IPS-18a (cell line): ENCODE measurements around the gene SNAPIN.

ENCODE experiments used
- H3K27ac ChIP-seq: one replicate; pipeline ENCODE4 v1.5.1; 2013; ENCODE audit warnings: low read length
- H3K27me3 ChIP-seq: one replicate; pipeline ENCODE4 v1.6.1; 2013; ENCODE audit warnings: mild to moderate bottlenecking, low read length; ENCODE audit not compliant: control insufficient read depth, insufficient read depth
- H3K36me3 ChIP-seq: one replicate; pipeline ENCODE4 v1.6.1; 2013; ENCODE audit warnings: low read depth, low read length; ENCODE audit not compliant: control insufficient read depth
- H3K4me1 ChIP-seq: one replicate; pipeline ENCODE4 v1.6.1; 2013; ENCODE audit warnings: low read depth, low read length; ENCODE audit not compliant: control insufficient read depth
- H3K4me3 ChIP-seq: one replicate; pipeline ENCODE4 v1.5.1; 2013; ENCODE audit warnings: low read length
- H3K9ac ChIP-seq: one replicate; pipeline ENCODE4 v1.6.1; 2013; ENCODE audit warnings: mild to moderate bottlenecking, low read length, moderate library complexity
- H3K9me3 ChIP-seq: one replicate; pipeline ENCODE4 v1.6.1; 2013; ENCODE audit warnings: low read depth, low read length; ENCODE audit not compliant: control insufficient read depth

SNAPIN gene, protein sequence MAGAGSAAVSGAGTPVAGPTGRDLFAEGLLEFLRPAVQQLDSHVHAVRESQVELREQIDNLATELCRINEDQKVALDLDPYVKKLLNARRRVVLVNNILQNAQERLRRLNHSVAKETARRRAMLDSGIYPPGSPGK

GRCh38 chr1:153658400-153659174, at the start of gene SNAPIN:
SNAPIN (plus strand) TSS chr1:153658703; CDS start chr1:153658744, 41 bp downstream.
- Histone ChIP-seq H3K4me3 (peak within 1 kb of the TSS; percentile 93), H3K36me3 (peaks cover 27% of the 10 kb centered on the region), H3K27me3 (no peaks in the 10 kb centered on the region), H3K9ac (peak within 1 kb of the TSS; percentile 81), H3K4me1 (peaks cover 3% of the 10 kb centered on the region), H3K9me3 (no peaks in the 10 kb centered on the region), H3K27ac (peak within 1 kb of the TSS; percentile 50)

DNA sequence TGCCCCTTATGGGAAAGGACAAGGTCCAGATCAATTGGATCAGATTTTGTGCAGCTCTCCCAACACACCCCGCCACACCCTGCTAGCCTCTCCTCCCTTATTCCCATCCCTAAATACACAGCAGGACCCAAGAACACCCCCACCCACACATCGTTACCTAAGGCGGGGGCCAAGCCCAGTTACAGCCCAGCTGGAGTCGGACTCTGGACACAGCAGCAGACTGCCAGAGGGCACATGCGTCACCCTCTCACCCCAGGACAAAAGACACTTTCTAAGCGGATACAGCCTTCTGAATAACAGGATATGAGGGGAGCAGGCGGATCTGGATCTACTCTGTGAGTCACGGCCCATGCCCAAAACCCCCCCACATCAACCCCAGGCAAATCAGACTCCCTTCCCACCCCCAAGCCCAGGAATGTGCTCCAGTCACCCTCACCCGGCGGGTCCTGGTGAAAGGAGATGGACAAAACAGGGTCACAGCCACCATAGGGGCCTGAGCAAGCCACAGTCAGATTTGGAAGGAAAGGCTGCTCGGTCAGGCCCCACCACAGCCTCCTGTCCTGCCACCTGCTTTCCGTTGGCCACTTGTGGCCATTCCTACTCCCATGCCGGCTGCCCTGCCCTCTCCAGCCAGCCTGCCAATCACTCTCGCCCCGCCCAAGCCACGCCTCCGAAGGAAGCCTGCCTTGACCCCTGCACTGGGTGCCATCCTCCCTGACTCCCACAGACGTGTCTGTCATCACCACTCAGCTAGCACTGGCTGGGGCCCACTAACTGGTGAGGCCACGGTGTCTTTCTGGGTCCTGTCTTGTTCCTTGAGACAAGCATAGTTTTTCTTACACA, 49.5 kb upstream of the SNAPIN start:
- no peaks in the 10 kb centered on the region for H3K9me3 ChIP-seq
- H3K27ac ChIP-seq = no peak overlapping the region
- H3K36me3 ChIP-seq = no peaks in the 10 kb centered on the region
- peaks cover 28% of the 10 kb centered on the region for H3K4me1 ChIP-seq
- no peak overlapping the region for H3K9ac ChIP-seq
- no peak overlapping the region for H3K4me3 ChIP-seq
- H3K27me3 ChIP-seq = no peaks in the 10 kb centered on the region

- Histone ChIP-seq H3K4me3 (no peak overlapping the region), H3K27ac (no peak overlapping the region), H3K9me3 (no peaks in the 10 kb centered on the region), H3K27me3 (no peaks in the 10 kb centered on the region), H3K9ac (no peak overlapping the region), H3K4me1 (peaks cover 28% of the 10 kb centered on the region), H3K36me3 (no peaks in the 10 kb centered on the region)
Measured at GRCh38 chr1:153609585-153609907, 49.0 kb upstream of the SNAPIN start.

DNA sequence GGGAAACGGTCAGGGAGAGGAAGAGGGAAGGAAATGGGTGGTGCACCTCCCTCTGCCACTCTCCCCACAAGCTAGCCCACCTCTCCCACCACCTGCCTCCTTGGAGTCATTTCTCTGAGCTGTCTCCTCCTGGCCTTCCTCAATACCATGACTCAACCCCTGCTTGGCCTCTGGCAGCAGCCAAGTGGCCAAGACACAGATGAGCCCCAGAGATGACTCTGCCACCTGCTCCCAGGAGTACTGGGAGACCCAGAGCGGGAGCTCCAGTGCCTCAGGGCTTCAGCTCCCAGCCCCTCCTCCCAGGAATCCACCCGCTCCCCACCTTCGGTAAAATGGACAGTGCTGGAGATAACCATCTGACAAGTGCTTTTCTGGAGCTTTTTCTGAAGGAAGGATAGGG, 48.2 kb upstream of the SNAPIN start:
- no peaks in the 10 kb centered on the region for H3K9me3 ChIP-seq
- no peak overlapping the region for H3K4me3 ChIP-seq
- peaks cover 28% of the 10 kb centered on the region for H3K4me1 ChIP-seq
- no peaks in the 10 kb centered on the region for H3K36me3 ChIP-seq
- H3K27ac ChIP-seq = no peak overlapping the region
- H3K9ac ChIP-seq = no peak overlapping the region
- H3K27me3 ChIP-seq = no peaks in the 10 kb centered on the region

GRCh38 chr1:153610811-153611301, 47.6 kb upstream of the SNAPIN start:
- H3K4me3 ChIP-seq = no peak overlapping the region
- no peak overlapping the region for H3K27ac ChIP-seq
- peaks cover 28% of the 10 kb centered on the region for H3K4me1 ChIP-seq
- H3K9me3 ChIP-seq = no peaks in the 10 kb centered on the region
- H3K36me3 ChIP-seq = no peaks in the 10 kb centered on the region
- H3K27me3 ChIP-seq = no peaks in the 10 kb centered on the region
- H3K9ac ChIP-seq = no peak overlapping the region

DNA sequence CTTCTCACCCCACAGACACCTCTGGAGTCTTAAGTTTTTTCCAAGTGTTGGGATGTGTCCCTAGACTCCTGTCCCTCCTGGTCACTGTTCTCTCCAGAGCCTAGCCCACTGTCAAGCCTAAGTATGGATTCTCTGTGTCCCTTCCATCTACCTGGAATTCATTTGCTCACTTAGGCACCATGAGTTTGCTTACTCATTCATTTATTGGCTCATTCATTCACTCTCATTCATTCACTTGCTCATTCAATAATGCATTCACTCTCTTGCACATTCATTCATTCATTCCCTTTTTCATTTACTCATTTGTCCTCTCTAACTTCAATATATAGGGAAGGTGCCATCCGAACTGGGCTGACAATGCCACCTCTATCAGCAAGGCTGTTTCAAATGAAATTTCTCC, 47.1 kb upstream of the SNAPIN start:
- no peak overlapping the region for H3K9ac ChIP-seq
- H3K4me1 ChIP-seq = peaks cover 28% of the 10 kb centered on the region
- H3K9me3 ChIP-seq = no peaks in the 10 kb centered on the region
- H3K27me3 ChIP-seq = no peaks in the 10 kb centered on the region
- no peak overlapping the region for H3K4me3 ChIP-seq
- H3K36me3 ChIP-seq = no peaks in the 10 kb centered on the region
- H3K27ac ChIP-seq = no peak overlapping the region

- Histone ChIP-seq H3K4me1 (peaks cover 28% of the 10 kb centered on the region), H3K36me3 (no peaks in the 10 kb centered on the region), H3K4me3 (peak overlapping the region; percentile 48), H3K9me3 (no peaks in the 10 kb centered on the region), H3K9ac (peak overlapping the region; percentile 6), H3K27ac (no peak overlapping the region), H3K27me3 (no peaks in the 10 kb centered on the region)
Measured at GRCh38 chr1:153612111-153612754, 46.3 kb upstream of the SNAPIN start.

- H3K4me1 ChIP-seq = peaks cover 28% of the 10 kb centered on the region
- H3K27me3 ChIP-seq = no peaks in the 10 kb centered on the region
- H3K4me3 ChIP-seq = peak within 1 kb of the TSS; percentile 48
- no peaks in the 10 kb centered on the region for H3K9me3 ChIP-seq
- H3K27ac ChIP-seq = no peak within 1 kb of the TSS
- no peaks in the 10 kb centered on the region for H3K36me3 ChIP-seq
- peak within 1 kb of the TSS; percentile 6 for H3K9ac ChIP-seq
Measured at GRCh38 chr1:153612755-153613331, 45.7 kb upstream of the SNAPIN start, which contains the start of gene S100A16. S100A16 (minus strand) TSS chr1:153613137; CDS start chr1:153608151, 4,986 bp downstream.

- Histone ChIP-seq H3K9ac (no peak overlapping the region), H3K4me3 (no peak overlapping the region)
Measured at GRCh38 chr1:153613406-153613805, 45.1 kb upstream of the SNAPIN start.

DNA sequence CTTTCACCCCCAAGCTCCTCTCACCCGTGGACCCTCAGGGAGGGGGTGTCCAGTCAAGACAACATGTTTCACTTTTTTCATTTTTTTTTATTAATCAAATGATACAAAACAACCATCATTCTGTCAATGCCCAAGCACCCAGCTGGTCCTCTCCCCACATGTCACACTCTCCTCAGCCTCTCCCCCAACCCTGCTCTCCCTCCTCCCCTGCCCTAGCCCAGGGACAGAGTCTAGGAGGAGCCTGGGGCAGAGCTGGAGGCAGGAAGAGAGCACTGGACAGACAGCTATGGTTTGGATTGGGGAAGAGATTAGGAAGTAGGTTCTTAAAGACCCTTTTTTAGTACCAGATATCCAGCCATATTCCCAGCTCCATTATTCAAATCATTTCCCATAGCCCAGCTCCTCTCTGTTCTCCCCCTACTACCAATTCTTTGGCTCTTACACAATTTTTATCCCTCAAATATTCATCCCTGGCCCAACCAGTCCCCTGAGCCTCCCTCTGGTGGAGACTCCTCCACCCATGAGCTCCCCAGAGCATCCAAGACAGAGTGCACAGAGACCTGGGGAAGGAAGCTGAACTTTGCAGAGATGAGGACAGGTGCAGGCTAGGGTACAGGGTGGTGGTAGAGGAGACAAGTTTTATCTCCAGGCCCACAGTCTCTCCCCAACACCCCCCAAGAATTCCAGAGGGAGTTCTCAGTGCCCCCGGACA, 44.2 kb upstream of the SNAPIN start:
- Histone ChIP-seq H3K9ac (no peak overlapping the region), H3K27me3 (no peaks in the 10 kb centered on the region), H3K9me3 (no peaks in the 10 kb centered on the region), H3K36me3 (peaks cover 5% of the 10 kb centered on the region), H3K27ac (no peak overlapping the region), H3K4me3 (no peak overlapping the region), H3K4me1 (peaks cover 17% of the 10 kb centered on the region)

More at GRCh38 chr1:153613406-153613805, 45.1 kb upstream of the SNAPIN start:
- H3K27ac ChIP-seq = no peak overlapping the region
- H3K4me1 ChIP-seq = peaks cover 27% of the 10 kb centered on the region
- H3K9me3 ChIP-seq = no peaks in the 10 kb centered on the region
- no peaks in the 10 kb centered on the region for H3K36me3 ChIP-seq
- no peaks in the 10 kb centered on the region for H3K27me3 ChIP-seq
